HCT116 (cell line): ENCODE measurements around the gene PTPRO. TPM values are rescaled to one million over a fixed set of nuclear protein-coding genes. Genes with fewer than 3 reads are reported as not detected.

ENCODE experiments used
- ATAC-seq: fragments of 200-7000 bp; cut with Tn5 transposase; 2 replicates; pipeline ENCODE4 v1.9.1; 2020; ENCODE audit warnings: mild to moderate bottlenecking, moderate library complexity
- BruUV-seq: library from RNA; stranded (reverse); fragments of 400-500 nt; replicated peaks from 2 replicates; lab custom pipeline; 2021; lab: Mats Ljungman, UMichigan
- CTCF ChIA-PET: fragments of 300-600 bp; sonication (Branson Sonifier 250); formaldehyde crosslinking; loops from one replicate; lab custom pipeline; 2021; ENCODE audit warnings: antibody characterized with exemption; lab: Charles Lee
- POLR2A ChIA-PET: fragments of 300-600, 350-600 bp; sonication (Branson Sonifier 250); formaldehyde crosslinking; loops from one replicate; lab custom pipeline; 2021; ENCODE audit warnings: antibody characterized with exemption; lab: Charles Lee
- RAD21 ChIA-PET, 2 experiments: fragments of 300-600 bp; sonication (Branson Sonifier 250); formaldehyde crosslinking; loops; one replicate each; lab custom pipeline; 2023; ENCODE audit warnings: low total read pairs in 2 of 2; ENCODE audit not compliant: uncharacterized antibody in 2 of 2, unreplicated experiment in 2 of 2, low non-redundant PET in 1 of 2; lab: Charles Lee
- DNase-seq: peaks from one replicate; pipeline ENCODE4 v3.0.0-alpha.2; 2010; ENCODE audit warnings: low read depth, low spot score
- H2AFZ ChIP-seq: fragments of 200-600 bp; shearing (Covaris generic), sonication (generic); 2 replicates; pipeline ENCODE4 v1.6.1; 2017; ENCODE audit warnings: low read depth, mixed run types, mixed read lengths, antibody characterized with exemption, low read length; ENCODE audit not compliant: poor library complexity, severe bottlenecking
- H3K27ac ChIP-seq: 2 replicates; pipeline ENCODE4 v1.5.1; 2012; ENCODE audit warnings: low read depth, low read length
- H3K27me3 ChIP-seq: fragments of 200-600 bp; sonication (generic); 2 replicates; pipeline ENCODE4 v1.6.1; 2016; ENCODE audit warnings: mixed run types, low read length, mixed read lengths; ENCODE audit not compliant: insufficient read depth
- H3K36me3 ChIP-seq, 2 experiments: fragments of 200-500 bp in 1 of 2; fragments of 200-600 bp in 1 of 2; sonication (Bioruptor generic) in 1 of 2; sonication (generic) in 1 of 2; 2 replicates each; pipeline versions ENCODE4 v1.5.1 to v1.6.1; 2014 to 2016; ENCODE audit warnings: low read length in 2 of 2, inconsistent platforms in 1 of 2, mixed read lengths in 1 of 2, mixed run types in 1 of 2; ENCODE audit not compliant: insufficient read depth in 2 of 2, control insufficient read depth in 1 of 2
- H3K4me1 ChIP-seq, 2 experiments: fragments of 200-600 bp in 1 of 2; sonication (generic) in 1 of 2; 2 replicates each; pipeline versions ENCODE4 v1.5.1 to v1.6.1; 2012 to 2017; ENCODE audit warnings: low read length in 2 of 2, inconsistent platforms in 1 of 2, mild to moderate bottlenecking in 1 of 2, mixed read lengths in 1 of 2, mixed run types in 1 of 2, moderate library complexity in 1 of 2; ENCODE audit not compliant: insufficient read depth in 2 of 2, control insufficient read depth in 1 of 2
- H3K4me2 ChIP-seq: fragments of 200-600 bp; sonication (generic); 2 replicates; pipeline ENCODE4 v1.6.1; 2017; ENCODE audit warnings: mixed run types, low read length, mixed read lengths
- H3K4me3 ChIP-seq, 2 experiments: fragments of 200-600 bp in 1 of 2; sonication (generic) in 1 of 2; replicated peaks in 1 of 2; 2 replicates each; pipeline ENCODE4 v1.5.1; 2011 to 2016; ENCODE audit warnings: low read length in 2 of 2, control low read depth in 1 of 2, low read depth in 1 of 2, mild to moderate bottlenecking in 1 of 2, mixed read lengths in 1 of 2, mixed run types in 1 of 2
- H3K79me2 ChIP-seq: fragments of 200-600 bp; sonication (generic); 2 replicates; pipeline ENCODE4 v1.6.1; 2017; ENCODE audit warnings: mild to moderate bottlenecking, mixed run types, low read length, moderate library complexity, mixed read lengths; ENCODE audit not compliant: insufficient read depth
- H3K9ac ChIP-seq: fragments of 200-600 bp; sonication (generic); 2 replicates; pipeline ENCODE4 v1.6.1; 2016; ENCODE audit warnings: low read length, mixed read lengths
- H3K9me2 ChIP-seq: fragments of 200-600 bp; sonication (generic), shearing (Covaris generic); 2 replicates; pipeline ENCODE4 v1.6.1; 2017; ENCODE audit warnings: mixed run types, mild to moderate bottlenecking, moderate library complexity; ENCODE audit not compliant: insufficient read depth
- H3K9me3 ChIP-seq, 2 experiments: fragments of 200-500 bp in 1 of 2; fragments of 200-600 bp in 1 of 2; sonication (Bioruptor generic) in 1 of 2; sonication (generic) in 1 of 2; 2 replicates each; pipeline ENCODE4 v1.6.1; 2014 to 2017; ENCODE audit warnings: low read length in 2 of 2, mixed read lengths in 2 of 2, inconsistent platforms in 1 of 2, low read depth in 1 of 2, mild to moderate bottlenecking in 1 of 2, mixed run types in 1 of 2, moderate library complexity in 1 of 2; ENCODE audit not compliant: control insufficient read depth in 1 of 2, insufficient read depth in 1 of 2
- H4K20me1 ChIP-seq: fragments of 200-600 bp; sonication (generic), shearing (Covaris generic); 2 replicates; pipeline ENCODE4 v1.6.1; 2017; ENCODE audit warnings: mixed run types, mild to moderate bottlenecking, moderate library complexity; ENCODE audit not compliant: insufficient read depth
- ELF1 ChIP-seq: IDR thresholded peaks from 2 replicates; pipeline ENCODE4 v1.6.1; 2012; ENCODE audit warnings: low read depth, borderline replicate concordance
- EZH2phosphoT487 ChIP-seq: fragments of 200-600 bp; IDR thresholded peaks from 2 replicates; pipeline ENCODE4 v1.6.1; 2018; ENCODE audit warnings: antibody characterized with exemption, borderline replicate concordance
- POLR2A ChIP-seq: IDR thresholded peaks from 2 replicates; pipeline ENCODE4 v1.7.0; 2011; ENCODE audit warnings: borderline replicate concordance; ENCODE audit not compliant: insufficient read depth, insufficient read length; ENCODE audit errors: extremely low read depth
- POLR2AphosphoS5 ChIP-seq: IDR thresholded peaks from 2 replicates; pipeline ENCODE4 v1.6.1; 2011; ENCODE audit warnings: mild to moderate bottlenecking, low read depth, low read length, moderate library complexity
- SRF ChIP-seq: IDR thresholded peaks from 2 replicates; pipeline ENCODE4 v1.6.1; 2012; ENCODE audit warnings: low read depth
- ZNF274 ChIP-seq: fragments of 200-500 bp; sonication (Bioruptor generic); IDR thresholded peaks from 2 replicates; pipeline ENCODE4 v1.6.1; 2014; ENCODE audit warnings: mild to moderate bottlenecking, low read depth, low read length, inconsistent platforms
- intact Hi-C: fragments of 100-400 bp; cut with micrococcal nuclease; formaldehyde crosslinking; loops from 2 replicates; pipeline ENCODE4 v1.10.0; 2022
- total RNA-seq: library from RNA; stranded (reverse); gene quantifications from one replicate; pipeline ENCODE4 v1.2.1, GENCODE V29; 2021; ENCODE audit not compliant: unreplicated experiment
- TF ChIP-seq, protein P1 (sequence below), 3 experiments: fragments of 200-600 bp in 1 of 3; sonication (generic) in 1 of 3; IDR thresholded peaks in 2 of 3; conservative IDR thresholded peaks in 1 of 3; 2 replicates each; pipeline ENCODE4 v1.5.1; 2012 to 2017; ENCODE audit warnings: low read depth in 2 of 3, low read length in 2 of 3, antibody characterized with exemption in 1 of 3, borderline replicate concordance in 1 of 3, control low read depth in 1 of 3, mild to moderate bottlenecking in 1 of 3, mixed read lengths in 1 of 3, mixed run types in 1 of 3, moderate library complexity in 1 of 3; ENCODE audit not compliant: insufficient read depth in 1 of 3

The PTPRO gene
- total RNA-seq, 1 experiment from 2014 or later, result not detected

DNA sequence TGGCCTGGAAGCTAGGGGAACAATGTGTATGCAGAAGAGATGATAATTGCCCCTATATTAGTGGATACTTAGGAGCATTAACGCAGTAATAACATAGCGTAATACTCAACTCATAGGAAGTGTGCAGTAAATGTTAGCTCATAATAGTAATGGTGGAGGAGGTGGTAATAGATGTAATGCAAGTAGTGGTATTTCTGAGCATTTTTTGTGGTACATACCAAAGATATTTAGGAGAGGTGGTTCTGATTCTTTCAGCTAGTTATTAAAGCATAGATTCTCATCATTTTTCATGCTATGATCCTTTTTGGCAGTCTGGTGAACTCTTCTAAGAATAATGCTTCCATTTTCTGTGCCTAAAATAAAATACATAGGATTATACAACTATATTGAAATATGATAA is 233.1 kb downstream of the PTPRO start:
- Histone ChIP-seq H3K9me3 (no peaks in the 10 kb centered on the region), H3K4me2 (no peak overlapping the region), H3K27me3 (no peaks in the 10 kb centered on the region), H2AFZ (no peak overlapping the region), H3K79me2 (no peaks in the 10 kb centered on the region), H4K20me1 (no peaks in the 10 kb centered on the region), H3K36me3 (no peaks in the 10 kb centered on the region), H3K27ac (no peak overlapping the region), H3K4me3 (no peak overlapping the region), H3K9me2 (no peaks in the 10 kb centered on the region), H3K9ac (no peak overlapping the region), H3K4me1 (no peaks in the 10 kb centered on the region)
- ChIA-PET CTCF (no interaction called here), POLR2A (no interaction called here), RAD21 (no interaction called here)
- TF ChIP-seq POLR2AphosphoS5 (no peak), ZNF274 (no peak)
- BruUV-seq, result no TSS peak
- intact Hi-C loops, result no loop called here
- no peak for ATAC-seq
- no peak for DNase-seq

DNA sequence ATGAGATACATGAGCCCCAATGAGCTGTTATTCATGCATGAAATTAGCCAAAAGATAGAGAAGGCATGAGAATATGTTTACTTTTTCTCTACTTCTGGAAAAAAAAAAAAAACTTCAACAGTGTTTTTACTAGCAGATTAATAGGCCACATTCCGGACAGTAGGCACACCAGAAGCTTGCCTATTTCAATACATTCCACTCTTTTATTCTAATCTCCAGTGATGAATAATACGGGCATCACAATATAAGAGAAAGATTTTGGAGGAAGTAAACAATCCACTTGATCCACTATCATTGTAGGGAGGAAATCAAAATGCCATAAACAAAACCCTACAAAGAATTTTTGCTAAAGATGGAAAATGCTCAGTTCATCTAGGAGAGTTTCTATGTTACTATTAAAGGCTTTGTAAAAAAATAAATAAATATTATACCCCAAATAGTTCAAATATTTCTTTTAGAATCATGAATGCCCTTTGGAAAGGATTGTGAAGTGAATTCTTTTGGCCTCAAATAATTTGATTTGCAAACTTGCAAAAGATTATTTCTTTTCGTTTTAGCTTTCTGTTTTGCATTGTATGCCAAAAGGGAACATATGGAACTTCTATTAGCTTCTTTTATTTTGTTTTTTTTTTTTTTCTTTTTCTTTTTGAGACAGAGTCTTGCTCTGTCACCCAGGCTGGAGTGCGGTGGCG is 234.2 kb downstream of the PTPRO start:
- BruUV-seq, result no TSS peak
- H4K20me1 ChIP-seq, result no peaks in the 10 kb centered on the region
- TF ChIP-seq EZH2phosphoT487 (no peak), ELF1 (no peak), SRF (no peak), POLR2A (no peak)
- TF ChIP-seq, protein P1, sequence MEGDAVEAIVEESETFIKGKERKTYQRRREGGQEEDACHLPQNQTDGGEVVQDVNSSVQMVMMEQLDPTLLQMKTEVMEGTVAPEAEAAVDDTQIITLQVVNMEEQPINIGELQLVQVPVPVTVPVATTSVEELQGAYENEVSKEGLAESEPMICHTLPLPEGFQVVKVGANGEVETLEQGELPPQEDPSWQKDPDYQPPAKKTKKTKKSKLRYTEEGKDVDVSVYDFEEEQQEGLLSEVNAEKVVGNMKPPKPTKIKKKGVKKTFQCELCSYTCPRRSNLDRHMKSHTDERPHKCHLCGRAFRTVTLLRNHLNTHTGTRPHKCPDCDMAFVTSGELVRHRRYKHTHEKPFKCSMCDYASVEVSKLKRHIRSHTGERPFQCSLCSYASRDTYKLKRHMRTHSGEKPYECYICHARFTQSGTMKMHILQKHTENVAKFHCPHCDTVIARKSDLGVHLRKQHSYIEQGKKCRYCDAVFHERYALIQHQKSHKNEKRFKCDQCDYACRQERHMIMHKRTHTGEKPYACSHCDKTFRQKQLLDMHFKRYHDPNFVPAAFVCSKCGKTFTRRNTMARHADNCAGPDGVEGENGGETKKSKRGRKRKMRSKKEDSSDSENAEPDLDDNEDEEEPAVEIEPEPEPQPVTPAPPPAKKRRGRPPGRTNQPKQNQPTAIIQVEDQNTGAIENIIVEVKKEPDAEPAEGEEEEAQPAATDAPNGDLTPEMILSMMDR (IDR thresholded peaks at IDR 0.05 in 2 of 3, conservative IDR thresholded peaks at IDR 0.05 in 1 of 3; ENCODE audit: borderline replicate concordance in 1 of 3, insufficient read depth in 1 of 3, low read depth in 2 of 3, low read length in 2 of 3), result no peak
- H3K27ac ChIP-seq, result no peak overlapping the region
- intact Hi-C loops, result no loop called here
- H3K9ac ChIP-seq, result no peak overlapping the region
- H2AFZ ChIP-seq, result no peak overlapping the region
- ChIA-PET RAD21 (no interaction called here), POLR2A (no interaction called here), CTCF (no interaction called here)
- no peaks in the 10 kb centered on the region for H3K9me2 ChIP-seq
- H3K9me3 ChIP-seq, result no peaks in the 10 kb centered on the region
- DNase-seq (no peak), ATAC-seq (no peak)
- H3K4me2 ChIP-seq, result no peak overlapping the region
- no peaks in the 10 kb centered on the region for H3K27me3 ChIP-seq
- H3K36me3 ChIP-seq, result no peaks in the 10 kb centered on the region
- H3K79me2 ChIP-seq, result no peaks in the 10 kb centered on the region
- no peaks in the 10 kb centered on the region for H3K4me1 ChIP-seq
- no peak overlapping the region for H3K4me3 ChIP-seq
